ENCODE results near the gene FOXO6.

FOXO6 gene

GRCh38 chr1:41368366-41368765 lies 7.1 kb downstream of the FOXO6 start:
- DNase-seq: no peak

DNA sequence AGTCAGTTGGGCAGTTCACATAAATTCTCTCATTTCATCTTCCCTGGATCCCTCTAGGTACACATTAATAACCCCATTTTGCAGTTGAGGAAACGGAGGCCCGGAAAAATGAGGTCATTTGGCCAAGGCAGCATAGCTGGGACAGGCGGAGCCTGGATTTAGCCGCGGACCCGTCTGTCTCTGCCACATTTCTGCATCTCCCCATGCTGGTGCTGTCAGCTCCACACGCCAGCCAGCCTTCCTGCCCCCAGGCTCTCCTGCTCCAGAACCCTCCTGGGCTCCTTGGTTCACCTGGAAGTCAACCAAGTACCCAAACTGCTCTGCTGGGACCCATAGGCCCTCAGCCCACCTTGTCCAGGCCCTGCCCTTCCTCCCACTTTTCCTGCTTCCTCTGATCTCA lies 7.6 kb downstream of the FOXO6 start:
- DNase-seq: no peak

DNA sequence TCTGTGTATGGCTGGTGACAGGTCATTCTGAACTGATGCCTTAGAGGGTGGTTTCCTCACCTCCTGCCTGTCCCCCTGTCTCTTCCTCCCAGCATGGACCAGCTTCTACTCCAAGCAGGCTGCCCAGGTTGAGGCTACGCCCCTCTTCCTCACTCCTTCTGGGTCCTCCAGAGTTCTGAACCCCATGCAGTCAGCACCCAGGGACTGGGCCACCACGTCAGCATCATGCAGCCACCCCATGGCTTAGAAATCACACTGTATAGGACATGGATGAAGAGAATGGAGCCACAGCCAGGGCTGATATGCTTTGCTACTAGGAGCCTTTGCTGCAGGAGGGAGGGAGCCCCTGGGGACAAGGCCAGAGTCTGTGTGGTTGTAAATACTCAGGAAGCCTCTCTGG lies 8.3 kb downstream of the FOXO6 start:
- no peak for DNase-seq

- DNase-seq: no peak
Observed at GRCh38 chr1:41370225-41370624, 9.0 kb downstream of the FOXO6 start.

DNA sequence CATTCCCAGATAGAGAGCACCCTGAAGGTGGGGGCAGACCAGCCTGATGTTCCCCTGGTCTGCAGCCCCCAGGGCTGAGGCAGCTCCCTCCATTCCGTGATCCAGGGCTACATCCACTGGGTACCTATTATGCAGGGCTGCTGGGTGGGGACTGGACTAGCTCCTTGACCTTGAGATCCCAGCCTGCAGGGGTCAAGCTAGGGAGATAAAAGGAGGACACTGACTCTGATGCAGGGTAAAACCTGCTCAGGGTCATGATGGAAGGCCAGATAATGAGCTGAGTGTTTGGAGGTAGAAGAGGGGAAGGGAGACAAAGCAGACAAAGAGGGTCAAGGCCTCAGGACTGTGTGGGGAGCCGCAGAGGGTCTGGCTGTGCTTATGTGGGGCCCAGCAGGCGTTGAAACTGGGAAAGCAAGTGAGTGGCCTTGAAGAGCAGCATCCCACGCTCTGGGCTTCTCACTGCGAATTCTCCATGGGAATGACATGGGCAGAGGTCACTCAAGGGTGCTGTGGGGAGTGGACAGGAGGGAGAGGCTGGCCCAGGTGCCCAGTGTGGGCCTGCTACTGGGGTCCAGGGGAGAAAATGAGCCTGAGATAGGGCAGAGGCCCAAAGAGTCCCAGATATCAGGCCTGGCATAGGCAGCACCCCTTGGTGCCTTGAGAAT lies 9.7 kb downstream of the FOXO6 start:
- no peak for DNase-seq

- peak; percentile 81 for DNase-seq
Observed at GRCh38 chr1:41371630-41372599, 10.7 kb downstream of the FOXO6 start.

- no peak for DNase-seq
Observed at GRCh38 chr1:41372600-41372993, 11.4 kb downstream of the FOXO6 start.

GRCh38 chr1:41373373-41373772 lies 12.1 kb downstream of the FOXO6 start:
- DNase-seq: no peak

DNA sequence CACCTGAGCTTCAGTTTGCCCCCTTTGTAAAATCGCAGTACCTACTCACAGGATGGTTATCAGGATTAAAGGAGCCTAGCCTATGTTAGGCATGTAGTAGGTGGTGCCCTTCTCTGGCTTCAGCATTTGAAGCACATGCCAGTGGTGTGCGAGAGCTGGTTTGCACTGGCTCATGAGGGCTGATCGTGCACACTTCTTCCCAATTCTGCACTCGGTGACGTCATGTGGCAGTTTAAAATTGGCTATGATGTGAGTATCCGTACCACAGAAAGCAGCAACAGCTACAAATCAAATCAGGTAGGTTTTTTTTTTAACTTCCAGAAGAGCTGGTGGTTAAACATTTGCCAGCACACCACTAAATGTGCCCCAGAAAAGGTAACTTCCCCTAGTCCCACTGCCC lies 13.5 kb downstream of the FOXO6 start:
- DNase-seq: no peak

- peak; percentile 48 for DNase-seq
Observed at GRCh38 chr1:41377397-41377796, 16.2 kb downstream of the FOXO6 start.

DNA sequence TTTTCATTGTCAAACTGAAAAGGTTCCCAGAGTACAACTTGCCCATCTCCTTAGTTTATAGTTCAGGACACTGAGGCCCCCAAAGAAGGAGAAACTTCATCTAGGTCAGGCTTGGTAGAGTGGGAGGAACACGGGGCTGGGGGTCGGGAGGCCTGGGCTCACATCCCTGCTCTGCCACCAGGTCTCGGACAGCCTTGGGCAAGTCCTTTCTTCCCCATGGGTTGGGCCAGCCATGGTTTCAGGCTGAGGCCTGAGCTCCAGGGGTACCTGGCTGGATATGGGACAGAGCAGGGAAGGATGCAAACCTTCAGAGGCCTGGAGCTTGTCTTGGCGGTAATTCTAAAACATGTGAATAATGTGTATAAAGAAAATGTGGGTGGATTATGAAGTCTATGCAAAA lies 17.0 kb downstream of the FOXO6 start:
- no peak for DNase-seq

DNA sequence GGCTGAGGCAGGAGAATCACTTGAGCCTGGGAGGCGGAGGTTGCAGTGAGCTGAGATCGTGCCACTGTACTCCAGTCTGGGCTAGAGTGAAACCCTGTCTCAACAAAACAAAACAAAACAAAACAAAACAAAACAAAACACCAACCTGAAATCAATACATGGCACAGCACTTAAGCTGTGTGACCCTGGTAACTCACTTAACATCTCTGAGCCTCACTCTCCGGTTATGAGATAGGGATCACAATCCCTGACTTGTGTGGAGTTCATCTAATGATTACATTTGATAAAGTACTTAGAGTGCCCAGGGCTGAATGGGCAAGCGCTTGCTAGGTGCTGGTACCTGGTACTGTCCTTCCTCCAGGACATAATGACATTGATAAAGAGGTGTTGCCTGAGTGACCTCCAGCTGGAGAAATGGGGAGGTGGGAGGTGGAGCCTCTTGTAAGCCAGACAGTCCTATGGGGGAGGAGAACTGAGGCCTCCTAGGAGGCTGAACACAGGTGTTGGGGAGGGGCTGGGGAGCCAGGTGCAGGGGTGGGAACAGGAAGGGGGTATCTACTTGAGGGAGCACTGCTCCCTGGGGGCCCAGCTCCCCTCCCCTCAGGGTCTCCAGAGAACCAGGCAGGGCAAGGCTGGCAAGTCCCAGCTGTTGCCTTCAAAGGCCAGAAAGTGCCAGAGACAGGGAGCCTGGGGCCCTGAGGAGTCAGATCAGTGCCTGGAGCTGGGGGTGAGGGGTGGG lies 17.9 kb downstream of the FOXO6 start:
- DNase-seq: peak; percentile 76

DNA sequence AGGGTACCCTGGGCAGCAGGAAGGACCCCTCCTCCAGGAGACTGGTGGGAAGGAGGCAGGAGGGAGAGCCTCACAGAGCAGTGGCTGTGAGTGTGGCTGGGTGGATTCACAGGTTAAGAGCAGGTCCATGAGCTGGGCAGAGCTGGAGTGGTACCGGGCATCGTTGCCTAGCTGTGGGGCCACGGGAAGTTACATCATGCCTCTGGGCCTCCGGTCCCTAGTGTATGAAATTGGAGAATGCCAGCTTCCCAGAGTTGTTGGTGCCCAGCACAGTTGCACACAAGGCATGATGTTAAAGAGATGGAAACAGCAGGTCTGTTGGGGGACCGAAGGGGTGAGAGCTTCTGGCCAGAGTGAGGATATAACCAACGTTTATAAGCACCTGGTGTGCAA lies 18.5 kb downstream of the FOXO6 start:
- DNase-seq: peak; percentile 49

DNA sequence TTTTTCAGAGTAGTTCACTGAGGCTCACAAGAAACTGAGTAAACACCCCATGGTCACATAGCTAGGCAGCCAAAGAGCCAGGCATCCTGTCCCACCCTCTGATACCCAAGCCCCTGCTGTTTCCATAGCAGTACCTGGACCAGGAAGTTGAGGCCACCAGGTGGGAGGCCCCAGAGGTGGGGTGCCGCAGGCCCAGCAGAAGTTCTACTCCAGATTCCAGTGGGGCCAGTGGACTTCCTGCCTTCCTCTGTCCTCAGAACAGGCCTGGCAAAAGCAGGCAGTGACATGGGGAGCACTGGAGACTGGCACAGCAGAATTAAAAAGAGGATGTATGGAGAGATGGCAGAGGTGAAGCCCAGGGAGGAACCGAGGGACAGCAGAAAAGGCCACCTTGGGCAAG lies 19.0 kb downstream of the FOXO6 start:
- no peak for DNase-seq

DNA sequence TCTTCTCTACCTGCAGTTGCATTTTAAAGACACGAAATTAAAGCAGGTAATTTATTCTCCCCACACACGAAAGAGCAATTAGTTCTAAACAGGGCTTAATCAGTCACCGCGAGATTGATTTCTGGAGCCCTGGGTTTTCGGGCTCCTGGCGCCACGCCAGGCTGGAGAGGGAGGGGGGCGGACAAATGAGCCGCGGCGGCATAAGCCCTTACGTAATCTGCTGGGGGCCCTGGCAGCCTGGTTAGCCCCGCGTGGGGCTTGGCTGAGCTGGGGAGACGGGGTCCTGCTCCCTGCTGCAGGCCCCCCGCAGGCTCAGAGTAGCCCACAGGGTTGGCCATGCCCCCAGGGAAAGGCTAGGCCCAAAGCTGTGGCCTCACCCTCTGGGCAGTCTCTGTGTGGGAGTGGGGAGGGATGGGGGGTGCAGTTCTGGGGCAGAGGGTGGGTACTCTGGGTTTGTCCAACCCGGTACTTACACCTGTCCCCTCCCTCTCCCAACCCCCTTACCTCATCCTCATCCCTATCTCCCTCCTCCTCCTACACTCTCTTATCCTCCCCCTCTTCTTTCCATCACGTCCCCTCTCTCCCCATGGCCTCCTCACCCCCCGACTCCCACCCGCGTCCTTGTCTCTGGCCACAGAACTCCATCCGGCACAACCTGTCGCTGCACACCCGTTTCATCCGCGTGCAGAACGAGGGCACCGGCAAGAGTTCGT lies 19.9 kb downstream of the FOXO6 start:
- peak; percentile 97 for DNase-seq

- no peak for DNase-seq
Observed at GRCh38 chr1:41381692-41382479, 20.7 kb downstream of the FOXO6 start.

GRCh38 chr1:41382480-41383090 lies 21.4 kb downstream of the FOXO6 start:
- no peak for DNase-seq

GRCh38 chr1:41383094-41383852 lies 22.0 kb downstream of the FOXO6 start:
- DNase-seq: peak; percentile 29

DNA sequence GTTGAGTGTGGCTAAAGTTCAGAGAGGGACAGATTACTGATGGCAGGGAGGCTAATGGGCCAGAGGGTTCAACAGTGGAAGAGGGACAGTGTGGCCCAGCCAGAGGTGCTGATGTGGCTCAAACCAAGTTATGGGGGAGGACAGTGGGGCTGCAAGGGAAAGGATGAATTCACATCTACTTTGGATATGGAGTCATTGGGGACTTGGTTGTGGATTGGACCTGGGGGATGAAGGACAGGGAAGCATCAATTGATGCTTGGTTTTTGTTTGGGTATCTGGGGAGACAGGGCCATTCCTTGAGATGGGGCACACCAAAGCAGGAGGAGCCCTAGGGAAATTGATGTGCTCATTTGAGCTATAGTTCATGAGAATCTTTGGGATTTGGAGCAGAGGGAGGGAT lies 23.3 kb downstream of the FOXO6 start:
- no peak for DNase-seq

DNA sequence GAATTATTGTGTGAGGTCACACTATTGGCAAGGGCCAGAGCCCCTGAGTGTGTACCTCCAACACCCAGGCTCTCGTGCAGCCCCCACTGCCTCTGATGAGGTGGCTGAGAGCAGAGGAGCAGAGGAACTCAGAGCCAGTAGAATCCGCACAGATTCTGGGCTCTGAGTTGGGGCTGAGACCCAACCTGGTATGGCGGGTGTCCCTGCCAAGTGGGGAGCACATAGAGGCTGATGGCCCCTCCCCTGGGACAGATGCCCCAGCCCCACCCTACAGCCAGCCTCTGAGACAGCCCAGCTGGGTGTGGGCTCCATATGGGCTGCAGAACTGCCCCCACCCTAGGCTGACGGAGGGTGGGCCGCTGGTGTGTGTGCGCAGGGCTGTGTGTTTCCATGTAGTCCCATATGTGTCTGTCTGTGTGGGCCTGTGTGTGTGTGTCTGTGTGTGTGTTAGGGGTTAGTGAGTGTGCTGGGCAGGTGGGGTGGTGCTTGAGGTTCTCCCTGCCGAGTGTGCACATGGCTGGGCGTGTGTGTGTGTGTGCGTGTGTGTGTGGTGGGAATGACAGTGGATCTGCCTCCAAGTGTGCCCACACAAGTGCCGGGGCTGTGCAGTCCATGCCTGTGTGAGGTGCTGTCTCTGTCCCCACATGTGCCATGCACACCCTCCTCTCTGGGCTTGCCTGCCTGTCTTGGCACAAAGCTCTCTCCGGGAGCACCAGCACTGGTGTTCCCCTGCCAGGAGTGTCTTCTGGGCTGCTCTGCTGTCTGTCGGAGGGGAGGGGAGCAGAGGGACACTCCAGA lies 24.4 kb downstream of the FOXO6 start:
- DNase-seq: no peak
